Mesendoderm (in vitro differentiated cells): ENCODE results near the gene ZNF687.

Source experiments
- DNase-seq: peaks from one replicate; pipeline ENCODE4 v3.0.0; 2013
- H2AK5ac ChIP-seq: 2 replicates; pipeline ENCODE4 v1.6.1; 2013; ENCODE audit warnings: low read length, inconsistent platforms
- H2BK120ac ChIP-seq: 2 replicates; pipeline ENCODE4 v1.6.1; 2013; ENCODE audit warnings: low read depth, mild to moderate bottlenecking, low read length, moderate library complexity, mixed read lengths
- H2BK15ac ChIP-seq: replicated peaks from 2 replicates; pipeline ENCODE4 v1.6.1; 2013; ENCODE audit warnings: low read depth, mild to moderate bottlenecking, moderate library complexity
- H2BK5ac ChIP-seq: 2 replicates; pipeline ENCODE4 v1.6.1; 2013; ENCODE audit warnings: low read length, inconsistent platforms
- H3K18ac ChIP-seq: 2 replicates; pipeline ENCODE4 v1.6.1; 2013; ENCODE audit warnings: mild to moderate bottlenecking, low read length, mixed read lengths
- H3K23ac ChIP-seq: one replicate; pipeline ENCODE4 v1.6.1; 2013; ENCODE audit warnings: low read length
- H3K27ac ChIP-seq: 2 replicates; pipeline ENCODE4 v1.5.1; 2013; ENCODE audit warnings: low read depth, mild to moderate bottlenecking, inconsistent platforms, low read length, moderate library complexity
- H3K27me3 ChIP-seq: 2 replicates; pipeline ENCODE4 v1.6.1; 2013; ENCODE audit warnings: low read length, control low read depth, mild to moderate bottlenecking, inconsistent platforms; ENCODE audit not compliant: insufficient read depth, poor library complexity
- H3K36me3 ChIP-seq: 2 replicates; pipeline ENCODE4 v1.6.1; 2013; ENCODE audit warnings: low read length, inconsistent platforms; ENCODE audit not compliant: control insufficient read depth, insufficient read depth
- H3K4ac ChIP-seq: one replicate; pipeline ENCODE4 v1.6.1; 2013; ENCODE audit warnings: low read depth, mild to moderate bottlenecking, low read length, moderate library complexity
- H3K4me1 ChIP-seq: 2 replicates; pipeline ENCODE4 v1.6.1; 2013; ENCODE audit warnings: low read depth, low read length, inconsistent platforms; ENCODE audit not compliant: control insufficient read depth
- H3K4me2 ChIP-seq: 2 replicates; pipeline ENCODE4 v1.6.1; 2013; ENCODE audit warnings: low read length
- H3K4me3 ChIP-seq: 2 replicates; pipeline ENCODE4 v1.5.1; 2013; ENCODE audit warnings: mild to moderate bottlenecking, low read length
- H3K56ac ChIP-seq: one replicate; pipeline ENCODE4 v1.6.1; 2013; ENCODE audit warnings: low read length
- H3K79me1 ChIP-seq: 2 replicates; pipeline ENCODE4 v1.6.1; 2013; ENCODE audit warnings: low read length, inconsistent platforms
- H3K79me2 ChIP-seq: 2 replicates; pipeline ENCODE4 v1.6.1; 2013; ENCODE audit warnings: mild to moderate bottlenecking, low read length; ENCODE audit not compliant: control insufficient read depth, insufficient read depth
- H3K9ac ChIP-seq: 2 replicates; pipeline ENCODE4 v1.6.1; 2013; ENCODE audit warnings: low read length, inconsistent platforms
- H4K5ac ChIP-seq: one replicate; pipeline ENCODE4 v1.6.1; 2013; ENCODE audit warnings: low read length
- H4K8ac ChIP-seq: one replicate; pipeline ENCODE4 v1.6.1; 2013; ENCODE audit warnings: low read depth, mild to moderate bottlenecking, control low read depth, low read length, moderate library complexity
- WGBS: extraction: QIAGEN DNeasy Blood & Tissue Kit; methylation state at CpG from one replicate; pipeline ENCODE4 v1.1.7; 2013; ENCODE audit warnings: low lambda C conversion rate, missing lambda C conversion rate; ENCODE audit not compliant: insufficient coverage; ENCODE audit errors: extremely low coverage; 5-methylcytosine and 5-hydroxymethylcytosine counted together

The ZNF687 gene

DNA sequence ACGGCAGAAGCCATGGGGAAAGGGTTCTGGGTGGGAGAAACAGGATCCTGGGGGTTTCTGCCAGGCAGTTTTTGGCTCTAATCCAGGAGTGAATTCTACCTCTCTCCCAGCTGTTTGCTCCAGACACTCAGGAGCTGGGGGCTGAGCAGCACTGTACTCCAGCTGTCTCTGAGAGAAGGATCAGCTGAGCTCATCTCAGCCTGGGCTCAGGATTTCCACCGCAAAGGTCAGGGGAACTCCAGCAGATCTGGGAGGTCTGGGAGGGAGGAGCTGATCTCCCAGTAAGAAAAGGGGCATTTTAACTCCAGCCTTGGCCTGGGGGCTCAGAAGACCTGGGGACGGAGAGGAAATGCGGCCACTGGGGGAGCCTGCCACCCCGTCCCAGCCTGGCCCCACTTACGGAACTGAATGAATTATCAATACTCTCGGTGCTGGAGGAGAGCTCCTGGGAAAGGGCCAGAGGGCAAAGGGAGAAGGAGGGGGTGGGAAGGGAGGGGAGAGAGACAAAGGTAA lies 27.8 kb downstream of the ZNF687 start:
- peak overlapping the region; percentile 25 for H3K56ac ChIP-seq
- H3K4me1 ChIP-seq = no peaks in the 10 kb centered on the region
- H2BK5ac ChIP-seq = no peak overlapping the region
- peak; percentile 78 for DNase-seq
- H2BK15ac ChIP-seq = no peak overlapping the region
- H3K23ac ChIP-seq = no peak overlapping the region
- no peak overlapping the region for H4K8ac ChIP-seq
- H3K18ac ChIP-seq = no peak overlapping the region
- H2AK5ac ChIP-seq = no peak overlapping the region
- no CpG with 5 or more reads among the region's 7 CpGs for WGBS
- H3K4me2 ChIP-seq = no peak overlapping the region
- no peaks in the 10 kb centered on the region for H3K79me1 ChIP-seq
- no peak overlapping the region for H3K4me3 ChIP-seq
- H3K27me3 ChIP-seq = no peaks in the 10 kb centered on the region
- H2BK120ac ChIP-seq = no peak overlapping the region
- H3K4ac ChIP-seq = no peak overlapping the region
- H3K9ac ChIP-seq = no peak overlapping the region
- H4K5ac ChIP-seq = no peak overlapping the region
- peaks cover 12% of the 10 kb centered on the region for H3K36me3 ChIP-seq
- peak overlapping the region; percentile 3 for H3K27ac ChIP-seq
- no peaks in the 10 kb centered on the region for H3K79me2 ChIP-seq

DNA sequence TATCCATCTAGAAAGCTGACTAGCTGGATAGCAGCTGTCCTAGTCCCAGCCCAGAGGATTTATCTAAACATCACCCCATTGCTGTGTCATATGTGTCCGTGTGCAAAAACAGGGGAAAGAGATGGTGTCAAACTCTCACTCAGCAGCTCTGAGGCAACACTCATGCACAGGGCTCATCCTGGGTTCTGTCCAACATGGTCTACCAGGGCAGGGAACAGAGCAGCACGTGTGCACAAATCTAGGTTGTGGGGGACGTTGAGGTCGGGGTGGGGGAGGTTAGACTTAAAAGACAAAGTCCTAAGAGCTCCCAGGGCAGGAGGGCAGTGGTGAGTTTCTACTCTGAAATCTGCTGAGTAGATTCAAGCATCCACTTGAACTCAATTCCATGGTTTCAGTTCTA lies 28.9 kb downstream of the ZNF687 start:
- Histone ChIP-seq H3K4ac (no peak overlapping the region), H3K4me1 (no peaks in the 10 kb centered on the region), H3K79me1 (no peaks in the 10 kb centered on the region), H3K36me3 (peaks cover 7% of the 10 kb centered on the region), H3K27ac (no peak overlapping the region), H2BK120ac (no peak overlapping the region), H3K4me2 (no peak overlapping the region), H3K9ac (no peak overlapping the region), H4K5ac (no peak overlapping the region), H4K8ac (no peak overlapping the region), H2AK5ac (no peak overlapping the region), H3K4me3 (no peak overlapping the region), H3K79me2 (no peaks in the 10 kb centered on the region), H3K56ac (no peak overlapping the region), H2BK15ac (no peak overlapping the region), H3K23ac (no peak overlapping the region), H3K18ac (no peak overlapping the region), H3K27me3 (no peaks in the 10 kb centered on the region), H2BK5ac (no peak overlapping the region)
- WGBS = no CpG with 5 or more reads among the region's 4 CpGs
- no peak for DNase-seq

DNA sequence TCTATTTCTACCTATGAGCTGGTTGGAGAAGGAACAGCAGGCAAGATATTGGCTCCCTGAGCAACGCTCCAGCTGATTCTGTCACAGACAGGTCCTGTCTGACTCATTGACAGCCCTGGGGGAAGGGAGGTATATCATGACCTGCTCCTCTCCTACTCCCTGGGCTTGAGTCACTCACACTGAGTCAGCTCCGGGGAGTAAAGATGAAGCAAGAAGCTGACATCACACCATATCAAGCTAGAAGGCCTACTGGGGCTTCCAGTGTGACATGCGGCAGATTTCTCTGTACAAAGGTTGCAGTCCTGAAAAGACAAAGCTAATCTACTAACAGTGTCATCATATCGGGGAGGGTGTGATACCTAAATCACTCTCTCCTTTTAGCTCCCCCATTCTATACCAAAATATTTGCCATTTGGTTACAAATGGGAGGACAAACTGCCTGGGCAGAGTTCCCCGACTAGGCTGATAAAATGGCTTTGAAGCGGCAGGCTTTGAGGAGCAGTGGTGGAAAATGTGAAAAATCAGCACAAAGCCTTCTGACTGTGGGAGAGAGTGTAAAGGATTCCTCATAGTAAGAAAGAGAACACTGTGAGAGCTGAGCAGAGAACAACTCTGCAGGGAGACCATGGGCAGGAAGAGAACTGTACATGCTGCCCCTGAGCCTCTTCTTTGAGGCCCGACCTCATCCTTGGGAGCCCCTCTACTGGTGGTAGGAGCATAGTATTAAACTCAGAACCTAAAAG lies 29.7 kb downstream of the ZNF687 start:
- Histone ChIP-seq H3K56ac (no peak overlapping the region), H3K79me1 (no peaks in the 10 kb centered on the region), H3K9ac (no peak overlapping the region), H3K4me3 (no peak overlapping the region), H4K5ac (no peak overlapping the region), H3K23ac (no peak overlapping the region), H3K36me3 (peaks cover 6% of the 10 kb centered on the region), H3K4me1 (no peaks in the 10 kb centered on the region), H3K18ac (no peak overlapping the region), H3K4ac (no peak overlapping the region), H3K27me3 (no peaks in the 10 kb centered on the region), H3K27ac (no peak overlapping the region), H4K8ac (no peak overlapping the region), H2BK15ac (no peak overlapping the region), H2BK5ac (no peak overlapping the region), H3K79me2 (no peaks in the 10 kb centered on the region), H2BK120ac (no peak overlapping the region), H2AK5ac (no peak overlapping the region), H3K4me2 (no peak overlapping the region)
- WGBS = no CpG with 5 or more reads among the region's 7 CpGs
- DNase-seq = peak; percentile 96

DNA sequence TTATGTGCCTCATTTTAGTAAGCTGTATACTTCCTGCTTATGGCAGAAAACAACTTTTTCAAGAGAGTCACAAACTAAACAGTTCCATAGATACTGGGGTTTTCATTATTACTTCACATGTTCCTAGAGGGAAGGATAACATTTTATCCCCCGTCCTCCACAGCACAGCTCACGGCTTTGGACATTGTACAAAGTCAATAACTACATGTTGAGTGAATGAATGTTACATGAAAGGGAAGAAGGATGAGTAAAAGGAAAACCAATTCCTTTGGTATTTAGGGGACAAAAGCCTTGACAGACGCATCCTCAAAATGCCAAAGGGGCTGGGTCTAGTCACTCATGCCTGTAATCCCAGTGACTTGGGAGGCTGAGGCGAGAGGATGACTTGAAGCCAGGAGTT lies 30.3 kb downstream of the ZNF687 start:
- no peak overlapping the region for H3K27ac ChIP-seq
- no peak overlapping the region for H3K4me3 ChIP-seq
- DNase-seq = no peak

DNA sequence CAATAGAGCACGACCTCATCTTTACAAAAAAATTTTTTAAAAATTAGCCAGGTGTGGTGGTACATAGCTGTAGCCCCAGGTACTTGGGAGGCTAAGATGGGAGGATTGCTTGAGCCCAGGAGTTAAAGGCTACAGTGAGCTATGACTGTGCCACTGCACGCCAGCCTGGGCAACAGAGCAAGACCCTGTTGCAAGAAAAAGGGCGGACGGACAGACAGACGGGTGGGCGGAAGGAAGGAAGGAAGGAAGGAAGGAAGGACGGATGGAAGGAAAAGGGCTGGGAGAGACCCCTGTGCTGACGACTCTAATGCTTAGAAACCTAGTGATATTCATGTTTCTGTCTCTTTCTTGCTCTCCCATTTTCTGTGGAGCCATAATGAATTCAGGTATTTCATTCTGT lies 30.7 kb downstream of the ZNF687 start:
- H4K8ac ChIP-seq = no peak overlapping the region
- H3K27me3 ChIP-seq = no peaks in the 10 kb centered on the region
- no peaks in the 10 kb centered on the region for H3K4me1 ChIP-seq
- H3K23ac ChIP-seq = no peak overlapping the region
- H2AK5ac ChIP-seq = no peak overlapping the region
- H2BK120ac ChIP-seq = no peak overlapping the region
- no peak overlapping the region for H2BK15ac ChIP-seq
- H3K79me1 ChIP-seq = no peaks in the 10 kb centered on the region
- H4K5ac ChIP-seq = no peak overlapping the region
- no peak overlapping the region for H3K27ac ChIP-seq
- H3K9ac ChIP-seq = no peak overlapping the region
- H3K18ac ChIP-seq = no peak overlapping the region
- no peak overlapping the region for H3K4me3 ChIP-seq
- no peak overlapping the region for H2BK5ac ChIP-seq
- no peaks in the 10 kb centered on the region for H3K79me2 ChIP-seq
- no peak overlapping the region for H3K4ac ChIP-seq
- no peak for DNase-seq
- peaks cover 6% of the 10 kb centered on the region for H3K36me3 ChIP-seq
- no peak overlapping the region for H3K56ac ChIP-seq
- H3K4me2 ChIP-seq = no peak overlapping the region
- WGBS = no CpG with 5 or more reads among the region's 8 CpGs

More for the DNA sequence above, 30.3 kb downstream of the ZNF687 start:
- Histone ChIP-seq H3K9ac (no peak overlapping the region), H3K79me2 (no peaks in the 10 kb centered on the region), H4K8ac (no peak overlapping the region), H3K56ac (no peak overlapping the region), H2BK15ac (no peak overlapping the region), H3K27me3 (no peaks in the 10 kb centered on the region), H3K23ac (no peak overlapping the region), H3K4ac (no peak overlapping the region), H3K4me1 (no peaks in the 10 kb centered on the region), H2BK5ac (no peak overlapping the region), H3K36me3 (peaks cover 6% of the 10 kb centered on the region), H3K4me2 (no peak overlapping the region), H3K18ac (no peak overlapping the region), H2AK5ac (no peak overlapping the region), H4K5ac (no peak overlapping the region), H2BK120ac (no peak overlapping the region), H3K79me1 (no peaks in the 10 kb centered on the region)
- WGBS = no CpG with 5 or more reads among the region's 4 CpGs

DNA sequence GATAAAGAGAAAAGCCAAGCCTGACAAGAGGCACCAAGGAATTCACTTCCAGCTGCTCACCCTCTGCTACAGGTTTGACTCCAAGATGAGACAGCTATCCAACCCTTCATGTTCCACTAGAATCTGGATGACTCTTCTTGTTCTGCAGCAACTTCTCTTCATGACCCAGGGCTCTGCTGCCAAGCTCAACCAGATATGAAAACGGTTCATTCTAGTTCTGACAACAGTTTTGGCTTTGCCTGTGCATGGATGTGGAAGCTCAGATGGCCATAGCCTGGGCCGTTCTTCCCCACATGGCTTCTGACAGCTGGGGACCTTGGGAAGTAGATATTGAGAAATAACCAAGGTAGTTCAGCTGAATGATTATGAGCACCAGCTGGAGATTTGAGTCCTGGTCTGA lies 31.4 kb downstream of the ZNF687 start:
- Histone ChIP-seq H3K79me2 (no peaks in the 10 kb centered on the region), H3K27ac (no peak overlapping the region), H3K56ac (no peak overlapping the region), H2BK5ac (no peak overlapping the region), H3K27me3 (no peaks in the 10 kb centered on the region), H3K23ac (no peak overlapping the region), H3K4me3 (no peak overlapping the region), H3K4me1 (no peaks in the 10 kb centered on the region), H3K79me1 (no peaks in the 10 kb centered on the region), H2BK120ac (no peak overlapping the region), H3K4ac (no peak overlapping the region), H3K18ac (no peak overlapping the region), H4K5ac (no peak overlapping the region), H3K36me3 (peaks cover 4% of the 10 kb centered on the region), H4K8ac (no peak overlapping the region), H3K9ac (no peak overlapping the region), H2BK15ac (no peak overlapping the region), H3K4me2 (no peak overlapping the region), H2AK5ac (no peak overlapping the region)
- DNase-seq = no peak
- WGBS = no CpG with 5 or more reads among the region's 2 CpGs
